ENCODE data around the gene BRD1. TPM values are rescaled to one million over a fixed set of nuclear protein-coding genes. Genes with fewer than 3 reads are reported as not detected.

Gene BRD1
- total and polyA plus RNA-seq, 2 experiments from 2014 or later, result 12.3 to 33.8 TPM

DNA sequence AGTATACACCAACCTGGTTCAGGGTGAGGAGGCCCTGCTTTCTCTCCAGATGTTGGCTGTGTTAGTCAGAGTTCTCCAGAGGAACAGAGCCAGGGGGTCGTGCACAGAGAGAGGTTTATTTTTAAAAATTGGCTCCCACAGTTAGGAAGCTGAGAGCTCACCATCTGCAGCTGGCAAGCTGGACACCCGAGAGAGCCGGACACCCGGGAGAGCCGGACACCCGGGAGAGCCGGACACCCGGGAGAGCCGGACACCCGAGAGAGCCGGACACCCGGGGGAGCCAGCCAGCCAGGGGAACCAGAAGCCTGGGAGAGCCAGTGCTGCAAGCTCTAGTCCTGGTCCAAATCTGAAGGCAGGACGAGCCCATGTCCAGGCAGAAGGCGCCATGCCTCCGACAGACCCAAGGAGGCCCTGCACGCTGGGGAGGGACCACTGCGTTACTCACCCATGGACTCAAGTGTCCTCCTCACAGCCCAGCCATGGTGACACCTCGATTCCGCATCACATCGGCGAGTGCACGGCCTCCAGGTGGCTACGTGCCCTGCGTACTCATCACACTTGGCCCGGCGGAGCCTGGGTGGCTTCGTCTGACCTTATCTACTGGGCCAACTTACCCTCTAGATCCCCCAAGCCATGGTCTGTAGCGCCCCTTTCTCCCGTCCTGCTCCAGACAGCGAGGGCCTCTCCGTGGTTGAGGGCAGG, 99.0 kb downstream of the BRD1 start:
- Histone ChIP-seq H4K20me1 (replicated peaks; ENCODE audit: insufficient read depth) (no peaks in the 10 kb centered on the region), H3F3A (replicated peaks; ENCODE audit: low read depth) (no peaks in the 10 kb centered on the region), H3K79me2 (replicated peaks; ENCODE audit: insufficient read depth) (no peaks in the 10 kb centered on the region), H3K4me3 (no peak overlapping the region), H3K36me3 (ENCODE audit: insufficient read depth) (no peaks in the 10 kb centered on the region), H3K27ac (ENCODE audit: low read depth) (no peak overlapping the region), H3K4me1 (ENCODE audit: insufficient read depth) (no peaks in the 10 kb centered on the region), H3K4me2 (no peak overlapping the region), H2AFZ (no peak overlapping the region), H3K27me3 (ENCODE audit: insufficient read depth) (no peaks in the 10 kb centered on the region), H3K9me2 (ENCODE audit: insufficient read depth) (no peaks in the 10 kb centered on the region)
- no peak for TF ChIP-seq REST (IDR thresholded peaks at IDR 0.05; ENCODE audit: unreplicated experiment)
- TF ChIP-seq JUNB (IDR thresholded peaks at IDR 0.05; ENCODE audit: unreplicated experiment), result no peak
- TF ChIP-seq ZNF114 (CRISPR knock-in tag; IDR thresholded peaks at IDR 0.05), result no peak
- no peak for TF ChIP-seq ZNF462 (CRISPR knock-in tag; IDR thresholded peaks at IDR 0.05)
- no peak for TF ChIP-seq NANOG (IDR thresholded peaks at IDR 0.05; ENCODE audit: borderline replicate concordance)
- no peak for TF ChIP-seq ZNF331 (CRISPR knock-in tag; IDR thresholded peaks at IDR 0.05; ENCODE audit: low read depth)
- no peak for TF ChIP-seq ETS1 (IDR thresholded peaks at IDR 0.05)
- no peak for TF ChIP-seq CREB1 (CRISPR knock-in tag; IDR thresholded peaks at IDR 0.05; ENCODE audit: low read depth)
- Mint-ChIP-seq H3K4me3 (no peak overlapping the region), H3K27me3 (ENCODE audit: insufficient read depth, low read depth, poor library complexity) (peaks cover 16% of the 10 kb centered on the region), H3K36me3 (ENCODE audit: low read depth) (no peaks in the 10 kb centered on the region), H3K9me3 (peaks cover 10% of the 10 kb centered on the region; the same call in 2 of the 3 replicates), H3K27ac (no peak overlapping the region), H3K4me1 (peaks cover 8% of the 10 kb centered on the region)
- DNase-seq (ENCODE audit: low spot score) (no peak), ATAC-seq (no peak; the same call in 2 of the 3 replicates)

Data from GM23338 (cell line).